ENCODE results near the gene HPN.

GRCh38 chr19:35110974-35111373 is 69.5 kb downstream of the HPN start:
- TF ChIP-seq CTCF (IDR thresholded peaks at IDR 0.05; ENCODE audit: insufficient read depth, low read length, poor library complexity, severe bottlenecking) (no peak), EZH2phosphoT487 (conservative IDR thresholded peaks at IDR 0.05; ENCODE audit: low read length) (no peak)

All from SU-DHL-6 (cell line).